K562 treated with DMSO at 1 percent for 48 hours (cell line): ENCODE data around the gene AQP3. TPM values are rescaled to one million over a fixed set of nuclear protein-coding genes. Genes with fewer than 3 reads are reported as not detected.

Source experiments
- total RNA-seq: library from RNA; unstranded; fragments of 300-600 nt; gene quantifications from 2 replicates; pipeline ENCODE4 v1.2.3, GENCODE V29; 2022; ENCODE audit warnings: low replicate concordance; ENCODE audit errors: extremely low read depth

Gene AQP3
- total RNA-seq: not detected in 2 replicates

DNA sequence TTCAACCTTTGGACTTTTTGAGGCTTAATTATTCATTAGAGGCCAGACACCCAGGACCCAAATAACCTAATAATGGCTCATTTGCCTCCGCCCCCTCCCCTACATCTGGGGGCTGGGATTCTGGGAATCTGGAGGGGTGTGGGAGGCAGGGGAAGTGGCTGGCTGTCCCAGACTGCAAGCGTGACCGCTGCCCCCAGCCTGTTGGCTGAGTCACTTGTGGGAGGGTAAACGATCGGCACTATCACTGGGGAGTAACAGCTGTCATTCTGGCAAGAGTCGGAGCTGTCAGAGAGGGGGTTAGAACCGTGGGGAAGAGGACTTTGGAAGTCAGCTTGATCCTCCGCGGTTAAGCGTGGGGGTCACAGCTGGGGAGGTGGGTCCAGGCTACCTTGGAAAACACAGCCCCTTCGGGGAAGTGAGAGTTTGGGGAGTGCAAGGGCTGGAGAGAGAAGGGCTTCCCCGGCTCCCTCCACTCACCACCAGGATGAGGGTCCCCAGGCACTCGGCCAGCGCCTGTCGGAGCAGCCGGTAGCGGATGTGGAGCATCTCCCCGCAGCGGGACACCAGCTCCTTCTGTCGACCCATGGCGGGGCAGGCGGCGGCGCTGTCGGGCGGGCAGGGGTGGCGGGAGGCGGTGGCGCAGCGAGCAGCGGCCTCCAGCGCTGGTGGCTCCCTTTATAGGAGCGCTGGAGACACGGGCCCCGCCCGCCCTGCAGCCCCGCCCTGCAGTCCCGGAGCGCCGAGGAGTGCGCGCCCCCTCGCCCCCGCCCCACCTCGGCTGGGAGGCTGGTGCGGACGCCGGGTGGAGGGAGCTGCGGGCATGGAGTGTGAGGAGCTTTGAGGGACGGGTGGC, at the start of gene AQP3:
AQP3 (minus strand) TSS at position 648 of the 853 bp plus-strand sequence; CDS start at position 585, 63 bp downstream.

GRCh38 chr9:33473643-33474352, 26.4 kb upstream of the AQP3 start, which contains the start of gene NOL6:
Gene NOL6 (minus strand): TSS chr9:33473924. CDS start chr9:33473842, 82 bp downstream.

GRCh38 chr9:33402371-33402770, 45.0 kb downstream of the AQP3 start, which contains the start of gene AQP7:
Gene AQP7 (minus strand): TSS chr9:33402568. CDS start chr9:33401262, 1,306 bp downstream.

Other genes with a start within 250 kb of the AQP3 start
- gene SPINK4, start 207.4 kb downstream of the AQP3 start, total RNA-seq: not detected in 2 replicates
- not detected in 2 replicates for gene BAG1, start 182.9 kb downstream of the AQP3 start, total RNA-seq
- gene CHMP5, start 182.5 kb downstream of the AQP3 start, total RNA-seq: not detected in 2 replicates
- gene NFX1, start 157.1 kb downstream of the AQP3 start, total RNA-seq: not detected in 2 replicates
- not detected in 2 replicates for gene AQP7, start 45.0 kb downstream of the AQP3 start, total RNA-seq
- gene NOL6, start 26.3 kb upstream of the AQP3 start, total RNA-seq: not detected in 2 replicates
- gene ANKRD18B, start 76.7 kb upstream of the AQP3 start, total RNA-seq: not detected in 2 replicates